ENCODE measurements around the gene SLC14A1.

DNA sequence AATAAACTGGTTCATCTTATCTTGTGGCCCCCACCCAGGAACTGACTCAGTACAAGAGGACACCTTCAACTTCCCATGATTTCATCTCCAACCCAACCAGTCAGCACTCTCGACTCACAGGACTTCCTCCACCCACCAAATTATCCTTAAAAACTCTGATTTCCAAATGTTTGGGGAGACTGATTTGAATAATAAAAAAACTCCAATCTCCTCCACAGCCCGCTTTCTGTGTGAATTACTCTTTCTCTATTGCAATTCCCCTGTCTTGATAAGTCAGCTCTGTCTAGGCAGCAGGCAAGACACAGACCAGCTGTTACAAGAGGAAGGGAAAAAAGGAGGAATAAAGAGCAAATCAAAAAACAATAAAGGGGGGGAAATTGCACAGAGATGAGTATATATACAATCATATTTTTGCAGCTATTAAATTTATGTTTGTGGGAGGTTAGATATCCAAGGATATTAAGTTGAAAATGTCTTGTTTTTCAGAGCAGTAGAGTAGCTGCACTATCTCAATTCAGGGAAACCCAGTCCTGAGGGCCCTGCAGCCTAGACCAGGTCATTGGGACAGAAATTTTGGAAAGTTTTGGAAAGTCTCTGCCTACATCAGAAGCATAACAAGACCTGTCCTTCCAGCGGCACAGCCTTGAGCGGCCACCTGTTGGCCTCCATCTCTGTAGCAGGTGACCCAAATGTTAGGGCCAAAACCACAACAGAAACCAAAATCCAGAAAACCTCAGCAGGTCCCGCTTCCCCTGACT lies 68.7 kb downstream of the SLC14A1 start:
- TF ChIP-seq, protein P1, sequence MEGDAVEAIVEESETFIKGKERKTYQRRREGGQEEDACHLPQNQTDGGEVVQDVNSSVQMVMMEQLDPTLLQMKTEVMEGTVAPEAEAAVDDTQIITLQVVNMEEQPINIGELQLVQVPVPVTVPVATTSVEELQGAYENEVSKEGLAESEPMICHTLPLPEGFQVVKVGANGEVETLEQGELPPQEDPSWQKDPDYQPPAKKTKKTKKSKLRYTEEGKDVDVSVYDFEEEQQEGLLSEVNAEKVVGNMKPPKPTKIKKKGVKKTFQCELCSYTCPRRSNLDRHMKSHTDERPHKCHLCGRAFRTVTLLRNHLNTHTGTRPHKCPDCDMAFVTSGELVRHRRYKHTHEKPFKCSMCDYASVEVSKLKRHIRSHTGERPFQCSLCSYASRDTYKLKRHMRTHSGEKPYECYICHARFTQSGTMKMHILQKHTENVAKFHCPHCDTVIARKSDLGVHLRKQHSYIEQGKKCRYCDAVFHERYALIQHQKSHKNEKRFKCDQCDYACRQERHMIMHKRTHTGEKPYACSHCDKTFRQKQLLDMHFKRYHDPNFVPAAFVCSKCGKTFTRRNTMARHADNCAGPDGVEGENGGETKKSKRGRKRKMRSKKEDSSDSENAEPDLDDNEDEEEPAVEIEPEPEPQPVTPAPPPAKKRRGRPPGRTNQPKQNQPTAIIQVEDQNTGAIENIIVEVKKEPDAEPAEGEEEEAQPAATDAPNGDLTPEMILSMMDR (IDR thresholded peaks at IDR 0.05; ENCODE audit: insufficient read depth, low read depth, low read length): no peak
- TF ChIP-seq EZH2 (IDR thresholded peaks at IDR 0.05; ENCODE audit: insufficient read depth, low read length): no peak
